Activated naive CD4-positive, alpha-beta T cell treated with anti-CD3 and anti-CD28 coated beads, Interleukin-2, amount 50 U/mL, for 16 hours (primary cell): Measurements from ENCODE around the gene LRMDA.

Source experiments
- DNase-seq: peaks from one replicate; pipeline ENCODE4 v3.0.0-alpha.2; 2020

LRMDA gene

DNA sequence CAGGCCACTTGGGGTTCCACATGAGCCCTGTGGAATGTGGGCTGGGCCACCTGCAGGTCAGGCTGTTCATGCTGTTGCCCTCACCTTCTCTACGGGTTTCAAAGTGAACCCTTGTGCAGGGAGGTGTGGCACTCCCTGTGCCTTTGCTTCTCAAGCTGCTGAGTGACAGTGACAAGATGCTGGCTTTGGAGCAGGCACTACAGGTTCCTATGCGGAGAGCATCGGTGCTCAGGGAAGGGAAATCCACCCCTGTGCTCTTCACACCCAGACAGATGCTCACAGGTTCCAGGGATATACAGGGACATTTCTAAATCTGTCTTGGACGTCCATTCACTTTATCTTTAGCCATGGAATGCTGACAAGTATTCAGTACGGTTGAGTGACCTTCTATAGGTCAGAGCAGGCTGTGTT is 1005.0 kb downstream of the LRMDA start:
- DNase-seq = no peak

DNA sequence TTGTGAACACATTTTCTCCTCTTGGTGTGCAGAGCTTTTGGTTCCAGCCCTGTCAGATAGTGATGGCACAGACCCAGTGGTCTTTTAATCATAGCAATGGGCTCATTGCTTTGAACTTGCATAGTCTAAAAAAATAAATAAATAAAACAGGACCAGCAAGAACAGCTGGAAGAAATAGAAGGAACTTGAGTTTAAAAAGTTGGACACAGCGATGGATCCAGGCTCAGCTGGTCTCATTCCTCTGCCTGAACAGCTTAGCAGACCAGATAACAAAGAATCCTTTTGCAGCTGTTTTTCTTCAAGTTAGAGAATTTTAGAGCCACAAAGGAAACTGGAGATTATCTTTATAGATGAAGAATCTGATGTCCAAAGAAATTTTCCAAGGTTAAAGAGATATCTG is 1005.6 kb downstream of the LRMDA start:
- no peak for DNase-seq

DNA sequence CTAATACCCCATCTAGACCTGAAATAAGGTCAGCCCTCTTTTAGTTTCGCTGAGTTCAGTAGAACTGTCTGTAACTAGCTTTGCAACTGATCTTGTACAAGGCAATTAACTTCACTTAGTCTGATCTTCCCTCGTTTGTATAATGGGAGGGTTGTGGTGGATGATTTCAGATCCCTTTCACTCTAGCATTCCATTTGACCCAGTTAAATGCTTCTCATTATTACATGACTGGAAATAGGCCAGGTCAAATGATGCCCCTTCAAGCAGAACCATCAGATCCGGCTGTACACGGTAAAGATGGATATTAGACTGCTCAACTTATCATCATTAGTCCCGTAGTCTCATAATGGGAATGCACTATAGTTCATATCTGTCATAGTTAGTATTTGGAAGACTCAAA is 1009.0 kb downstream of the LRMDA start:
- DNase-seq = no peak

DNA sequence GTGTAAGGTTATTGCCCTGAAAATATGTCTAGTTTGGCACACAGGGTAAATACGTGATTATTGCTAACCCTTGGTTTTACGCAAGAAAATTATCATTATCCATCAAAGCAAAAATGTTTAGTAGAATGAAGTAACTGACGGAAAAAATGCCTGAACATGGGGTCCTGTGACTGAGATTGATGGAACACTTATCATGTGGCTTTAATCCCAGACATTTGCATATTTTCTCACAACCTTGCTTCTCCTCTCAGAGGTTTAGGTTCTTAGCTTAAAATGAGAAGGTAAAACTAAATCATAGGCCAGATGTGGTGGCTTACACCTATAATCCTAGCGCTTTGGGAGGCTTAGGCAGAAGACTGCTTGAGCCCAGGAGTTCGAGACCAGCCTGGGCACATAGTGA is 1010.7 kb downstream of the LRMDA start:
- DNase-seq = no peak

DNA sequence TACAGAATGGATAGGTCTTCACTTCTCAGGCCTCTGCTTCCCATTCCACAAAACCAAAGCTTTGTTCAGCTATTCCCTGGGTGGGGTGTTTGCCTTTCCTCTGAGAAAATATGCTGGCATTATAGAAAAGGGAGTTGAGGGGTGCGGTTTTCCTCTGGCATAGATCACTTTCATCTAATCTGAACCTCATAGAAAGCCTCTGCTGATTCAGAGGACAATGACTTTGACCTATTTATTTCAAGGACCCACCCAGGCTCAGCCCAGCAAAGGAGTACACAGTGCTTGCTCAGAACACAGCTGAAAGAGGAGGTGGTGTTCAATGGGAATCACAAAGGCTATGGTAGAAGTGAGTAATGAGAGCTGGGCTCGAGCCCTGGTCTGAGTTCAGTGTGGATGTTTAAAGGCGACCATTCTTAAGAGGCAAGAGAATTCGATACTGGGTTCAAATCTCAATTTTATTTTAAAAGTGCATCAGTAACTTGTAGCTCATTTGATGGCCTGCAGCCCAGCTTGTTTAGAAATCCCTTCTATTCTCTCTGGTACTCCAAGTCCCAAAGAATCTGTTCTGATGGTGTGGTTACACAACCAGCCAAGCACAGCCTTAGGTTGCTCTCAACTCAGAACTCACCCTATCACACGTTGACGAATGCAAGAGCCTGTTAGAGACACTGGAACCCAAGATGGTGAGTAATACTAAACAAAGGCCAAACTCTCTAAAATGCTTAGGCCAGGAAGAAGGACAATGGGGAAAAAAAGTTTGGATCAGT is 1012.8 kb downstream of the LRMDA start:
- DNase-seq = no peak

DNA sequence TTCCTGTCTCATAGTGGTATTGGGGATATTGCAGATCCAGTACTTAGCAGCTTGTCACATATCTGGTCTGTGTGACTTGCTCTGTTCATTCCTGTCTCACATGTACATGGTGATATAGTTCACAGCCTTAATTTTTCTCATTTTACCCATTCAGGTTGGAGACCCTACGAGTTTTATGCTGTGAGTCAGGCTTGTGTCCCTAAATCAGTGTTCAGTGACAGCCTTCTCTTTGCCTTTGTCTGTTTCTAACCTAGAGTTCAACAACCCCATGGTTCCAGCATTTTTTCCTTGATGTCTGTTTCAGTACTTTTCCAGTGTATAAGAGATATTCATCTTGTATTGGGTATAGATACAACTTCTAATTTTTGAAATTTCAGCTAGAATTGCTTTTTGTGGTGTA is 1016.2 kb downstream of the LRMDA start:
- no peak for DNase-seq

DNA sequence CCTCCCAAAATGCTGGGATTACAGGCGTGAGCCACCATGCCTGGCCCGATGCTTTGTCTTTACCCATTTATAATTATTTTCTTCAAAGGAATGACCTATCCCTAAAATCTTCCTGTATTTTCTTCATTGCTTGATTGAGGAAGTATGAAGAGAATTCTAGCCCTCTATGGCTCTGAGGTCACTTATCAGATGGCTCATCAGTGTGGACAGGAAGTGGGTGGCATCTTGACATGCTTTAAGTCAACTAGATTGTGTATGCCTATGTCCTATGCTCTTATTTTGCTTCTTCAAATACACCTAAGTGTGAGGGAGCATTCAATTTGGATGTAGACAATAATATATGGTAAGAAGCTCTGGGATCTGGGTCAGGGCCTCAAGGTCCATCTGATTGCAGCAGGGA is 1020.5 kb downstream of the LRMDA start:
- no peak for DNase-seq

DNA sequence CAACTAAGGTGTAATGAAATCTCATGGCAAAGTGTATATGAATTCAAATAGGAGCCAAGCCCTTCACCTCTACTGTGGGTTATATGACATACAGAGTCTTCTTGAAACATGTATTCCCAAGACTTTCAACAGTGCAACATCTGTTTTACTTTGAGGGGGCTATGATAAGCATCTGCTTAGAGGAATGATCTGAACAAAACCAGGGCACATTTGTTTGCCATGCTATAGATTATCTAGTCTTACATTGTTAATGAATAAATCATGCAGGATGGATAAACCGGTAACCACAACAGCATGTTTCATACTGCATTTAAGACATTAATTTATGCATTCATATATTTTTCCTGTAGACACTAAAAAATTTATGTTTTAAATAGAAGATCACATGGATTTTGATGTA is 1021.9 kb downstream of the LRMDA start:
- no peak for DNase-seq

DNA sequence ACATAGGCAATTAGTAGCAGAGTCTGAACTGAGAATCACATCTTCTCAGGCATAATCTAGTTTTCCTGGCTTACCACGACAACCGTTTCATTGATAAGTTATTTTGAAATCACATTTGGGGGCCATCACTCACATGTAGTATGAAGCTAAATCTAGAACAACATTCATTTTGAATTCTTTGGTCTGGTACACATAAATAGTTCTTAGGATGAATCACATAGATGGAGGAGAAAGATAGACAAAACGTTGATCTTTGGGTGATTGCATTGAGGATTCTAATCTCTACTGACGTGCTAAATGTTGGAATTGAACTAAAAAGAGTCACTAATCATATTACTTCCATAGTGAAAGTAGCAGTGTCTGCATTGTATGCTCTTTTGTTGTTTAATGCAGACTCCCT is 1022.6 kb downstream of the LRMDA start:
- DNase-seq = no peak

DNA sequence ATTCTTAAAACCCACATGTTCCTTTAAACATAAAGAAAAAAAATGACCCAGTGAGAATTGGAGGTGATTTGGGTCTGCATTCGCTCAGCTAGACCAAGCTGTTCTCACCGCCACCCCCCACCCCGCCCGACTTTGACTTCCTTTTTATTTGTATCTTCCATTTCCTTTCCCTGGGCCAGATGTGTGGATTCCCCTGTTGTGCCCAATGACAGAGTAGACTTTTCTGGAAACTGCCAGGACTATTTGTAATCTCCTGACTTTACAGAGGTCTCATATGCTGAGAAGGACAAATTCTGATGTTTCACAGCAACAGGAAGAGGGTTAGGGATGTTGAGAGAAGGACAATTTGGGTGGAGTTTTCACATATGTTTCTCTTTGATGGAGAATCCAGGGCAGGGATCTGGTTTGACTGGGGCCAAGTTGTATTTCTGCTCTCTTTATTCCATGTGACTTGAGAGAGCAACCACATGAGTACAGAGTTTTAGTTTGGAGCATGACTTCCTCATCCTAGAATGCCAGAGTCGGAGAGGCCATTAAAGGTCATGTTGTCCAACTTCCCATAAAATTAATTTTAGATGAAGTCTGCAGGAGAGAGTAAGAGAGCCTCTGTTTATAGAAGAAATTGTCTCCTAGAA is 1023.2 kb downstream of the LRMDA start:
- no peak for DNase-seq

DNA sequence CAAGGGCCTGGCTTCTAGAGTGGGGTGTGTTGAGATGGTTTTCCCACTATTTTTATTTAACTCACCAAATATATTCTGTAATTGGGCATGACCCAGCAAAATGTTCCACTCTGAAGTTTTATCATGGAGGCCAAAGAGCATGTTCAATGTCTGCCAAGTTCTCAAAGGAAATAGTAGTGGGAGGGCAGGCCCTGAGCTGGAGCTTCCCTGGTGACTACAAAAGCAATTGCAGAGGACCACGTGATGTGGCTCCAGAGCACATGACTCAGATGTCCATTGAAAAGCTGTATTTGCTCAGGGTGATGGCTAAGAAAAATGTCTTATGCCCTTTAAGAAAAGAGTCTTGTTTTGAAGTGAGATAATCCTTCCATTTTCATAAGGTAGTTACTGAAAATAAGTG is 1024.8 kb downstream of the LRMDA start:
- DNase-seq = no peak

DNA sequence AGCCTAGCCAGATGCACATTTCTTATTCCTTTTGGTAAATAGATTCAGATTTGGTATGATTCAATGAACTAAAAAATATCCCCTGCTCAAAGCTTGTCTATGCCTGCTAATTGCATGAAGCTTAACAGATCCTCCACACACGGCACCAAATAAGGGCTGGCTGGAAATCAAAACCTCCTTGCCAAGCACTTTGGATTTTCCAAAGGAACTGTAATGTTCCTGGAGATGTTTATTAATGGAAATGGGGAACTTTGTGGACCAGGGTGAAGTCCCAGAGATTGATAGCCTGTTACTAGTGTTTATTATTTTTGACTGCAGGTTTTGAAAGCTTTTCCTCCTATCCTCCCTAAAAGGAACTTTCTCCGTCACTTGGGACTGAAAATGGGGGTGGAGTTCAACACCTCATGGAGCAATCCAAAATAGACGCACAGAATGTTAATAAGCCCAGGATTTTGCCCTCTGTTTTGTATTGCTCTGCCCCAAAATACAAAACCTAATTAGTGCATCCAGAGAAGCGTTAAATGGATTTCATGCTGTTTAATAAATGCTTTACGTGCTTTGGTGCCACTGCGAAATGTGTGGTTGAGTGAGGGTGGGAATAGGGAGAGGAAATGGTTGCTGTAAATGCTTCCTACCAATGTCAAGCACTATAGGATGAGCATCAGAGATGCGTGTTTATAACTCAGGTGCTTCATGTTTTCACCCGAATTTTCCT is 1027.7 kb downstream of the LRMDA start:
- DNase-seq = no peak

DNA sequence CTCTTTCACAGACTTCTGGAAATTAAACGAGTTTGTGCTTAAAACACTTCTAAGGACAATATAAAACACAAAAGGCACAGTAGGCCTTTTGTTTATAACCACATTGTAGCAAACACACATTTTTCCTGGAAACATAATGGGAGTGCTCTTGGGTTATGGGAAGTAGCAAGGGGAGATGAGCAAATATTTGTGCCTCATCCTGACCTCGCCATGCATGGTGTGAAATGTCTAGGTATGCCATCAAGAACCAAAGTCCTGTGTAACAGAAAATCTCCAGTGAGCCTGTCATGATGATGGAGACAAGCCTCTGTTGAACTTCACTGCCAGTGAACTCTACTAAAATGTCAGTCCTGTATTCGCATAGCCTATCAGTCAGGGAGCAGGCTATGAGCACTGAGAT is 1029.6 kb downstream of the LRMDA start:
- DNase-seq = no peak

DNA sequence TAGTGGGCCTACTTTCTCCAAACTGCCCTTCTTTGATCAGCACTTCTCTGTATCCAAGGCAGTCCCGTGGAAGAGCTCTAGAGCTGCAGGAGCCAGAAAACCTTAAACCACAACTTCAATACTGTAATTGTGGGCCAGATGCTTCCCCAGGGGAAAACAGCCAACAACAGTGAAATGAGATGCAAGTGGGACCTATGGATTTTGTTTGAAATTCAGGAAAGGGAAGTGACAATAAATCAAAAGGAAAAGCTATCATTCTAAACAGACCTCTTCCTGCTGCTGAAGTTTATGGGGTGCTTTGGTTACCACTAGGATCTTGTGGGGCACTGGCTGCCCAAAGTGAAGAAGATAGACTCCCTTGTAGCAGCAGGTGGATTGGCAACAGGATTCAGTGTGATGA is 1031.7 kb downstream of the LRMDA start:
- DNase-seq = no peak

DNA sequence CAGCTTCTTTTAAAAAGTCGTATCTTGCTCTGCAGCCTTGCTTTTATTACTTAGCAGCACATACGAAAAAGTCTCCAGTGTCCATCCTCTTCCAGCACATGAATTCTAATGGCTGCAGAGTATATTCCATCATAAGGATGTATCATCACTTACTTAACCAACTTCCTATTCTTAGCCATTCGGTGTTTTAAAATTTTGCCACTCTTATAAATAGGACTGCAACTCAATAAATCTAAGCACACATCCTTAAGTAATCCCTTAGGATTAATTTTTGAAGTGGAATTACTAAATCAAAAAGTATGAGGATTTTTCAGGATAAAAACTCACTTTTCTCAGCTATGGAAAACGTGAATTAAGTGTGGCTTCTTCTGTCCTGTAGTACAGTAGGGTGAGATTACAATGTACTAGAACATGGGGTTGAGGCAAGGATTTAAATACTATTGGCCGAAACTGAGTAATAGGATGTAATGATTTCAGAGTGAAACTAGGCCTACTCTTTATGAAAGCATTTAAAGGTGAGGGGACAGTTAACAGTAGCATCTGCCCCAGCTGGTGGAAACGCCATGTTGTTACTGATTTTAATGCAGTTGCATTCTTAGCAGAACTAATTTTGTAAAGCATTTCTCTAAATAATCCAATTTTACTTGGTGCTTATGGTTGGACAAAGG is 1035.5 kb downstream of the LRMDA start:
- DNase-seq = no peak

DNA sequence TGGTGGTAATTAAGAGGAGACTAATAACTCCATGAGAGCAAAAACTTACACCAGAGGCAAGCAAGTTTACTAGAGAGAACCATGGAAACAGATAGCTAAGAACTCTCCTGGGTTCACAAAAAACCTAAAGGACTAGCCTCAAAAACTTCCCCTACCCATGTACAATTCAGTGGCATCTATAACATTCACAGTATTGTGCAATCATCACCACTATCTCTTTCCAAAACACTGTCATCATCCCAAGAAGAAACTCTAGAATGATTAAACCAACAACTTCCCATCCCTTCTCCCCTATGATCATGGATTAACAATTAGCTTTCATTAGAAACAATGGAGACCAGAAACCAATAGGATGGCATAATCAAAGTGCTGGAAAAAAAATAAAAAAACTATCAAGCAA is 1038.3 kb downstream of the LRMDA start:
- DNase-seq = no peak

DNA sequence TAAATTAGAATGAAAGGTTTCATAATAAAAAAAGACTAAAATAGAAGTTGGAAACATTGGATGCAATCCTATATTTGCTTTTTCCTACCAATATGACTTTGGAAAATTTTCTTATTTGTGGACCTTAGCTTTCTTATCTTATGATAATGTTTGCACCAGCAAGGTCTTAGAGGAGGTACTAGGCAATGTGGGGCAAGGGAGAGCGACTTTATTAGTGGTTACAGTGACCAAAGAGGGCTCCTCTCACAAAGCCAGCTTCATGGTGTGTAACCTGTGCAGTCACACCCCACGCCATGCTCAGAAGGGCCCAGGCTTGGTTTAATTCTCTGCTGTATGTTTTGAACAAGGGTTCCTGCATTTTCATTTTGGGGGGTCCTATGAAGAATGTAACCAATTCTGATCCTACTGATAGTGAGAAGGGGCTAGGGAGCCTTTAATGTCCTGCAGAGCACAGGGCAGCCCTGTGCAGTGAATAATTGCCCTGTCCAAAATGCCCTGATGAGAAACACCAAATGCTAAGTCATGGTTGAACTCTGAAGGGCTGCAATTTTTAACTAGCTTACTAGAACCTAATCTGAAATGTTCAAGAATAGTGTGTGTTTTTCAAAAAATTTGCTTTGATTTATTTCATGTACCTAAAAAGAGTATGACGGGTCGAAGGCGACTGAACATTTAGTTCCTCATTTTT is 1047.8 kb downstream of the LRMDA start:
- DNase-seq = no peak

DNA sequence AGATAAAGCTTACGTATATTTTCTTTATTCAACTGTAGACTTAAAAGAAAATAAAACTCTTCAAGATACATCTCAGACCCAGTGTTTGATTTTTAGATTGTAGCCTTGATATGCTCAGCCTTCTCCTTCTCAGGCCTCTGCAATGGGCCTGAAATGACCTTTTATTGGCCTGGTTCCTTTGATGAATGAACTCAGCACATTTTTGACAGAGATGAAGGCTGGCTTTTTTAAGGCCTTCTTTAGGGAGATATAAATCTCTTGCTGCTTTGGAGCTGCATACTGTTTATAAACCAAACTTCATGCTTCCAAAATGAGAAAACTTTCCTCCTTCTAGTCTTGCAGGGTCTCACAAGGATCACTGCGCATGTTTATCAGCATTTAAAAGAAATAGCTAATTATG is 1049.8 kb downstream of the LRMDA start:
- no peak for DNase-seq

DNA sequence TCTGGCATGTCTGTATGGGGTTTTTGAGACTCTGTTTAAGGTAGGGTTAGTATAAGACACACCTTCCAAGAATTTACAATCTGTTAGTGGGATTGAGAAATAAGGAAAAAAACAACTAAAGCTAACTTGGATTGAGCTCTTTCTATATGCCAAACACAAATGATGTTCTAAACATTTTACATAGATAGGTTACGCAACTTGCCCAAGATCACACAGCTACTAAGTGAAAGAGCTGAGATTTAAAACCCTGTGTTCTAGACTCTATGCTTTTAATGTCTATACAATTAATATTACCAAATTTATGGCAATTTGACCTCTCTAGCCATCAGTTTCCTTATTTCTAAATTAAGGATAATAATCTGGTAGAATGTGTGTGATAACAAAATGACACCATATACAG is 1056.2 kb downstream of the LRMDA start:
- DNase-seq = no peak

DNA sequence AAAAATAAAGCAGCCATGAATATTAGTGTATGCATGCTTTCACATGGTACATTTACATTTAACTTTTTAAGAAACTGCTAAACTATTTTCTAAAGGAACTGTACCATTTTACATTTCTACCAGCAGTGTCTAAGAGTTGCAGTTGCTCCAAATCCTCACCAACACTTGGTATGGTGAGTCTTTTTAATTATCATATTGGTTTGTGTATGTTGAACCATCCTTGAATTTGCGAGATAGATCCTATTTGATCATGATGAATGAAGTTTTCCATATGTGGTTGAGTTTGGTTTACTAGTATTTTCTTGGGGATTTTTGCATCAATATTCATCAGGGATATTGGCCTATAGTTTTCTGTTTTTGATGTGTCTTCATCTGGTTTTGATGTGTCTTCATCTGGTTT is 1057.2 kb downstream of the LRMDA start:
- no peak for DNase-seq

DNA sequence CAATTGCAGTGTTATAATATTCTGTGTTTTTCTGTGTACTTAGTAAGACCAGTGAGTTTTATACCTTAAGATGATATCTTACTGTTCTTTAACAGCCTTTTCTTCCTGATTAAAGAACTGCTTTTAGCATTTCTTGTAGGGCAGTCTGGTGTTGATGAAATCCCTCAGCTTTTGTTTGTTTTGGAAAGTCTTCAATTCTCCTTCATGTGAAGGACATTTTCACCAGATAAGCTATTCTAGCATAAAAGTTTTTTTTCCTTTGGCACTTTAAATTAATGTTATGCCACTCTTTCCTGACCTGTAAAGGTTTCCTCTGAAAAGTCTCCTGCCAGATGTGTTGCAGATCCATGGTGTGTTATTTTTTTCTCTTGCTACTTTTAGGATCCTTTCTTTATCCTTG is 1059.8 kb downstream of the LRMDA start:
- no peak for DNase-seq

DNA sequence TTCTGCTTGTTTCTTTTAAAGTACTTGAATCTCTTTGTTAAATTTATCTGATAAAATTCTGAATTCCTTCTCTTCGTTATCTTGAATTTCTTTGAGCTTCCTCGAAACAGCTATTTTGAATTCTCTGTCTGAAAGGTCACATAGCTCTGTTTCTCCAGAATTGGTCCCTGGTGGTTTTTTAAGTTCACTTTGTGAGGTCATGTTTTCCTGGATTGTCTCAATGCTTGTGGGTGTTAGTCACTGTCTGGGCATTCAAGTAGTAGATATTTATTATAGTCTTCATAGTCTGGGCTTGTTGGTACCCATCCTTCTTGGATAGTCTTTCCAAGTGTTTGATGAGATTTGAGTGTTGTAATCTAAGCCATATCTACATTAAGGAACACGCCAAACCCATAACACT is 1060.6 kb downstream of the LRMDA start:
- DNase-seq = no peak
